ENCODE data around the gene ELMOD1. TPM values are rescaled to one million over a fixed set of nuclear protein-coding genes. Genes with fewer than 3 reads are reported as not detected.

The ELMOD1 gene
- total RNA-seq, 4 donors from 2014 or later: 0.66 to 2.7 TPM; not detected in 2

GRCh38 chr11:107675902-107676301 is 85.0 kb downstream of the ELMOD1 start:
- no peak overlapping the region for H3K4me3 ChIP-seq
- H3K4me1 ChIP-seq: no peaks in the 10 kb centered on the region
- H3K27ac ChIP-seq: no peak overlapping the region
- H3K27me3 ChIP-seq: peaks cover 4% of the 10 kb centered on the region
- 50 to 76% methylated on average over 2 of the region's 2 CpGs for WGBS, 2 donors (ENCODE audit: low coverage in 1 of 2)
- H3K36me3 ChIP-seq: no peaks in the 10 kb centered on the region
- ATAC-seq: no peak
- TF ChIP-seq POLR2A (IDR thresholded peaks at IDR 0.05) (no peak), POLR2AphosphoS5 (IDR thresholded peaks at IDR 0.05) (no peak), EP300 (IDR thresholded peaks at IDR 0.05) (no peak), CTCF (IDR thresholded peaks at IDR 0.05) (no peak)
- no peaks in the 10 kb centered on the region for H3K9me3 ChIP-seq

GRCh38 chr11:107676336-107677057 is 85.5 kb downstream of the ELMOD1 start:
- H3K4me1 ChIP-seq: no peaks in the 10 kb centered on the region
- TF ChIP-seq CTCF (IDR thresholded peaks at IDR 0.05) (no peak), POLR2A (IDR thresholded peaks at IDR 0.05) (no peak), POLR2AphosphoS5 (IDR thresholded peaks at IDR 0.05) (no peak), EP300 (IDR thresholded peaks at IDR 0.05) (no peak)
- H3K36me3 ChIP-seq: no peaks in the 10 kb centered on the region
- no peak overlapping the region for H3K27ac ChIP-seq
- no peaks in the 10 kb centered on the region for H3K9me3 ChIP-seq
- peaks cover 4% of the 10 kb centered on the region for H3K27me3 ChIP-seq
- WGBS, 2 donors (ENCODE audit: low coverage in 1 of 2): 59 to 81% methylated on average over 5 to 7 of the region's 8 CpGs
- ATAC-seq: no peak
- H3K4me3 ChIP-seq: no peak overlapping the region

- no peak for ATAC-seq
- 73 to 89% methylated on average over 3 to 7 of the region's 7 CpGs for WGBS, 2 donors (ENCODE audit: low coverage in 1 of 2)
- no peaks in the 10 kb centered on the region for H3K27me3 ChIP-seq
- H3K4me1 ChIP-seq: no peaks in the 10 kb centered on the region
- no peaks in the 10 kb centered on the region for H3K9me3 ChIP-seq
- H3K36me3 ChIP-seq: no peaks in the 10 kb centered on the region
- TF ChIP-seq CTCF (IDR thresholded peaks at IDR 0.05) (no peak), EP300 (IDR thresholded peaks at IDR 0.05) (no peak), POLR2A (IDR thresholded peaks at IDR 0.05) (no peak), POLR2AphosphoS5 (IDR thresholded peaks at IDR 0.05) (no peak)
- no peak overlapping the region for H3K27ac ChIP-seq
- H3K4me3 ChIP-seq: no peak overlapping the region
These were observed 87.1 kb downstream of the ELMOD1 start for GRCh38 chr11:107677924-107678631.

- no peaks in the 10 kb centered on the region for H3K36me3 ChIP-seq
- TF ChIP-seq EP300 (IDR thresholded peaks at IDR 0.05) (no peak), POLR2AphosphoS5 (IDR thresholded peaks at IDR 0.05) (no peak), POLR2A (IDR thresholded peaks at IDR 0.05) (no peak), CTCF (IDR thresholded peaks at IDR 0.05) (no peak)
- ATAC-seq: no peak
- WGBS, 2 donors (ENCODE audit: low coverage in 1 of 2): 42 to 66% methylated on average over 3 to 6 of the region's 6 CpGs
- no peaks in the 10 kb centered on the region for H3K9me3 ChIP-seq
- H3K4me1 ChIP-seq: no peaks in the 10 kb centered on the region
- no peak overlapping the region for H3K4me3 ChIP-seq
- H3K27me3 ChIP-seq: no peaks in the 10 kb centered on the region
- H3K27ac ChIP-seq: no peak overlapping the region
These were observed 87.7 kb downstream of the ELMOD1 start for GRCh38 chr11:107678632-107678971.
